T-cell (primary cell): ENCODE results near the gene SPG7. TPM values are rescaled to one million over a fixed set of nuclear protein-coding genes. Genes with fewer than 3 reads are reported as not detected.
"Not testable (repeated sequence)": the region's sequence is repeated elsewhere in the genome, so short reads cannot be mapped to it uniquely, and the experiment has no call there.

ENCODE experiments used
- ATAC-seq, 4 experiments: fragments of 200-7000 bp in 3 of 4; fragments of 150-1000 bp in 1 of 4; cut with Tn5 transposase; replicated peaks in 1 of 4; 1 replicate in 3 of 4; 2 replicates in 1 of 4; pipeline ENCODE4 v1.10.0; 2021; ENCODE audit warnings: moderate library complexity in 3 of 4, mild to moderate bottlenecking in 2 of 4, moderate number of reproducible peaks in 1 of 4
- CTCF ChIA-PET, 2 donors: fragments of 300-600 bp; sonication (Branson Sonifier 250); formaldehyde crosslinking; loops; one replicate each; lab custom pipeline; 2022; ENCODE audit warnings: antibody characterized with exemption in 2 of 2; lab: Charles Lee
- POLR2A ChIA-PET, 2 donors: fragments of 300-600 bp; sonication (Branson Sonifier 250); formaldehyde crosslinking; loops; one replicate each; lab custom pipeline; 2022; ENCODE audit warnings: antibody characterized with exemption in 2 of 2; lab: Charles Lee
- DNase-seq, 35 experiments: peaks; one replicate each; pipeline versions ENCODE4 v3.0.0 to v3.0.0-alpha.2; 2013 to 2023
- H3K27ac ChIP-seq: one replicate; pipeline ENCODE4 v1.5.1; 2013; ENCODE audit warnings: low read length
- H3K27me3 ChIP-seq, 2 experiments: replicated peaks in 1 of 2; 1 replicate in 1 of 2; 2 replicates in 1 of 2; pipeline versions ENCODE4 v1.6.1 to v1.7.0; 2013; ENCODE audit warnings: low read length in 1 of 2, mixed read lengths in 1 of 2; ENCODE audit not compliant: control insufficient read depth in 2 of 2, insufficient read depth in 2 of 2; ENCODE audit errors: extremely low read depth in 1 of 2
- H3K36me3 ChIP-seq, 2 donors: 1 replicate in 1 of 2; 2 replicates in 1 of 2; pipeline versions ENCODE4 v1.6.1 to v1.7.0; 2013; ENCODE audit warnings: low read length in 1 of 2; ENCODE audit not compliant: control insufficient read depth in 2 of 2, insufficient read depth in 1 of 2; ENCODE audit errors: extremely low read depth in 1 of 2
- H3K4me1 ChIP-seq, 2 experiments: 1 replicate in 1 of 2; 2 replicates in 1 of 2; pipeline versions ENCODE4 v1.6.1 to v1.7.0; 2013; ENCODE audit warnings: low read length in 2 of 2, mixed read lengths in 1 of 2; ENCODE audit not compliant: insufficient read depth in 2 of 2, control insufficient read depth in 1 of 2; ENCODE audit errors: extremely low read depth in 1 of 2
- H3K4me3 ChIP-seq, 2 donors: 1 replicate in 1 of 2; 2 replicates in 1 of 2; pipeline versions ENCODE4 v1.5.1 to v1.7.0; 2013; ENCODE audit warnings: mild to moderate bottlenecking in 2 of 2, low read length in 1 of 2, moderate library complexity in 1 of 2; ENCODE audit not compliant: control insufficient read depth in 1 of 2; ENCODE audit errors: extremely low read depth in 1 of 2
- H3K9me3 ChIP-seq: 2 replicates; pipeline ENCODE4 v1.7.0; 2013
- H3K27ac Mint-ChIP-seq, 2 donors: one replicate each; pipeline ENCODE4 v1.8.0; 2020 to 2021; ENCODE audit warnings: mild to moderate bottlenecking in 2 of 2, mixed read lengths in 2 of 2
- H3K27me3 Mint-ChIP-seq, 2 donors: one replicate each; pipeline ENCODE4 v1.8.0; 2021 to 2022; ENCODE audit warnings: mixed read lengths in 2 of 2
- H3K36me3 Mint-ChIP-seq: one replicate; pipeline ENCODE4 v1.8.0; 2021; ENCODE audit warnings: mixed read lengths
- H3K4me1 Mint-ChIP-seq, 3 donors: one replicate each; pipeline ENCODE4 v1.8.0; 2020 to 2022; ENCODE audit warnings: mixed read lengths in 3 of 3, mild to moderate bottlenecking in 1 of 3
- H3K4me3 Mint-ChIP-seq, 3 donors: one replicate each; pipeline ENCODE4 v1.8.0; 2020 to 2022; ENCODE audit warnings: mild to moderate bottlenecking in 3 of 3, mixed read lengths in 3 of 3, moderate library complexity in 3 of 3
- H3K9me3 Mint-ChIP-seq, 3 donors: one replicate each; pipeline ENCODE4 v1.8.0; 2020 to 2022; ENCODE audit warnings: mixed read lengths in 3 of 3
- WGBS: methylation state at CpG from one replicate; pipeline ENCODE4 v1.1.5; 2013; ENCODE audit warnings: missing lambda C conversion rate; ENCODE audit not compliant: insufficient coverage; 5-methylcytosine and 5-hydroxymethylcytosine counted together
- total RNA-seq, 35 experiments: library from RNA in 6 of 35; stranded (reverse) in 6 of 35; fragments of 120-200 nt in 1 of 35; gene quantifications; one replicate each; pipeline versions ENCODE4 v1.2.1 to v1.2.4 and lab custom pipeline; 2013 to 2026

SPG7 gene
- total RNA-seq, 5 donors from 2014 or later (not counting 1 experiment from before 2014, with no cell fraction given) = 161 to 203 (median 184) TPM

- Mint-ChIP-seq H3K27me3 (peaks cover 5 to 22% of the 10 kb centered on the region in 2 donors), H3K36me3 (peaks cover 2% of the 10 kb centered on the region), H3K27ac (no peak overlapping the region), H3K4me3 (no peak overlapping the region), H3K4me1 (peaks cover 23 to 36% (median 35%) of the 10 kb centered on the region in 3 donors), H3K9me3 (no peaks in the 10 kb centered on the region)
- ChIA-PET CTCF (interaction anchor here in 1 of 2 donors (0.6 kb wide), 1 partner anchor 42 kb away, joined by 5 read pairs; no protein-coding TSS in a partner anchor), POLR2A (no interaction called here)
- 92% methylated on average over 29 of the region's 30 CpGs for WGBS
- Histone ChIP-seq H3K27ac (no peak overlapping the region), H3K27me3 (peaks cover 0 to 50% of the 10 kb centered on the region in 2 experiments), H3K9me3 (no peaks in the 10 kb centered on the region), H3K4me1 (peaks cover 10 to 45% of the 10 kb centered on the region in 2 experiments), H3K36me3 (no peaks in the 10 kb centered on the region), H3K4me3 (no peak overlapping the region)
- ATAC-seq (no peak), DNase-seq (no peak)
Measured at GRCh38 chr16:89570342-89570923, 62.2 kb downstream of the SPG7 start.

GRCh38 chr16:89570983-89571598, 62.9 kb downstream of the SPG7 start:
- H3K27me3 ChIP-seq = peaks cover 0 to 52% of the 10 kb centered on the region in 2 experiments
- H3K9me3 ChIP-seq, POLR2A ChIA-PET, H3K9me3 Mint-ChIP-seq, ATAC-seq, H3K36me3 ChIP-seq, H3K36me3 Mint-ChIP-seq, H3K27ac Mint-ChIP-seq, H3K27ac ChIP-seq, CTCF ChIA-PET, H3K4me3 ChIP-seq, DNase-seq: not testable (repeated sequence)
- WGBS = 92% methylated on average over 34 of the region's 36 CpGs
- Mint-ChIP-seq H3K4me1 (peaks cover 16 to 30% (median 29%) of the 10 kb centered on the region in 3 donors), H3K27me3 (peaks cover 5 to 22% of the 10 kb centered on the region in 2 donors), H3K4me3 (peak overlapping the region in 1 of 3 donors; percentile 6)
- H3K4me1 ChIP-seq = peaks cover 6 to 42% of the 10 kb centered on the region in 2 experiments

DNA sequence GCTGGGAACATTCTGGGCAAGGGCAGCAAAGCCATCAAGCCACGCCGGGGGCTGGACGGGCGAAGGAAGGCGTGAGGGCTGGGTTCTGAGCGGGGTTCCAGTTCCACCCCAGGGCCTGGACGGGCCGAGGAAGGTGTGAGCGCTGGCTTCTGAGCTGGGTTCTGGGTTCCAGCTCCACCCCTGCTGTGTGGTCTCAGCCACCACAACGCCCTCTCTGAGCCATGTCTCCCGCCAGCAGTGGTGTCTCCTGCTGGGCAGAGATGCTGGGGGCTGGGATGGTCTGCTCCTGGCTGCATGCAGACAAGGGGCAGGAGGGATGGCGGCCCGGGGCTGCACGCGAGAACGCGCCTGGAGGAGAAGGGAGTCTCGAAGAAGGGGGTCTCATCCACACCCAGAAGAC, 63.4 kb downstream of the SPG7 start:
- H3K4me3 Mint-ChIP-seq = peak overlapping the region in 1 of 3 donors; percentile 6
- H3K9me3 ChIP-seq = no peaks in the 10 kb centered on the region
- no peak overlapping the region for H3K4me3 ChIP-seq
- no peaks in the 10 kb centered on the region for H3K36me3 ChIP-seq
- peaks cover 2% of the 10 kb centered on the region for H3K36me3 Mint-ChIP-seq
- DNase-seq (no peak), ATAC-seq (no peak)
- CTCF ChIA-PET = no interaction called here
- H3K4me1 Mint-ChIP-seq = peaks cover 11 to 26% (median 23%) of the 10 kb centered on the region in 3 donors
- no peak overlapping the region for H3K27ac ChIP-seq
- H3K4me1 ChIP-seq = peaks cover 3 to 39% of the 10 kb centered on the region in 2 experiments
- peaks cover 5 to 22% of the 10 kb centered on the region in 2 donors for H3K27me3 Mint-ChIP-seq
- POLR2A ChIA-PET = no interaction called here
- peaks cover 0 to 56% of the 10 kb centered on the region in 2 experiments for H3K27me3 ChIP-seq
- no peak overlapping the region for H3K27ac Mint-ChIP-seq
- H3K9me3 Mint-ChIP-seq = no peaks in the 10 kb centered on the region
- WGBS = 83% methylated on average over 18 of the region's 18 CpGs

DNA sequence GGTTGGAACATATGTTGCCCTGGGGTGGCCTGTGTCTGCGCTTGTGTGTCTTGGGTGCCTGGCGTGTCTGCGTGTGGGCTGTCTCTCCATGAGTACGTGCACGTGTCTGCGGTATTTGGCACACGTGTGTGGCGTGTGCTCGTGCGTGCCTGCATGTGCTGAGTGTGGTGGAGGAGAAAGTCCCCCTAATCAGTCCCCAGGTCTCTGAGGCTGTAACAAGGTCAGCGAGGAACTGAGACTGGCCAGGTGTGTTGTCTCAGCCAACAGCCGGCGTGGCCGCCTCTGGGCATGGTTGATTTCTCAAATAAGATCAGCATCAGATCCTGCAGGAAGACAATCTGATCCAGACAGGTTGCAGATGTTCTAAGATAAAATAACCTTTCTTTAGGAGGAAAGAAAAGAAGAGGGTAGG, 63.9 kb downstream of the SPG7 start:
- POLR2A ChIA-PET = no interaction called here

GRCh38 chr16:89572485-89573205, 64.4 kb downstream of the SPG7 start:
- no peak overlapping the region for H3K27ac ChIP-seq
- POLR2A ChIA-PET = no interaction called here
- peak overlapping the region in 1 of 2 donors; percentile 55 for H3K27ac Mint-ChIP-seq
- H3K27me3 ChIP-seq = peaks cover 2 to 61% of the 10 kb centered on the region in 2 experiments
- H3K9me3 ChIP-seq = no peaks in the 10 kb centered on the region
- peak overlapping the region in 1 of 3 donors; percentile 54 for H3K4me3 Mint-ChIP-seq
- DNase-seq (no peak), ATAC-seq (no peak)
- CTCF ChIA-PET = no interaction called here
- no peaks in the 10 kb centered on the region for H3K9me3 Mint-ChIP-seq
- peaks cover 3 to 39% of the 10 kb centered on the region in 2 experiments for H3K4me1 ChIP-seq
- peaks cover 11 to 25% (median 19%) of the 10 kb centered on the region in 3 donors for H3K4me1 Mint-ChIP-seq
- no peak overlapping the region for H3K4me3 ChIP-seq
- WGBS = 85% methylated on average over 16 of the region's 19 CpGs
- H3K36me3 ChIP-seq = no peaks in the 10 kb centered on the region
- H3K27me3 Mint-ChIP-seq = peaks cover 5 to 28% of the 10 kb centered on the region in 2 donors
- peaks cover 1% of the 10 kb centered on the region for H3K36me3 Mint-ChIP-seq

More for the DNA sequence above, 63.9 kb downstream of the SPG7 start:
- H3K9me3 Mint-ChIP-seq = no peaks in the 10 kb centered on the region
- H3K27me3 ChIP-seq = peaks cover 2 to 59% of the 10 kb centered on the region in 2 experiments
- ATAC-seq (no peak), DNase-seq (no peak)
- peaks cover 5 to 23% of the 10 kb centered on the region in 2 donors for H3K27me3 Mint-ChIP-seq
- H3K36me3 Mint-ChIP-seq = peaks cover 2% of the 10 kb centered on the region
- peaks cover 3 to 39% of the 10 kb centered on the region in 2 experiments for H3K4me1 ChIP-seq
- no peak overlapping the region for H3K27ac ChIP-seq
- H3K27ac Mint-ChIP-seq = peak overlapping the region; percentile 6 to 55
- H3K9me3 ChIP-seq = no peaks in the 10 kb centered on the region
- H3K36me3 ChIP-seq = no peaks in the 10 kb centered on the region
- peak overlapping the region in 1 of 3 donors; percentile 39 for H3K4me3 Mint-ChIP-seq
- CTCF ChIA-PET = no interaction called here
- no peak overlapping the region for H3K4me3 ChIP-seq
- H3K4me1 Mint-ChIP-seq = peaks cover 11 to 26% (median 23%) of the 10 kb centered on the region in 3 donors
- WGBS = 61% methylated on average over 12 of the region's 14 CpGs
